GM19351 (cell line): ENCODE measurements around the gene AKAP6.

Experiments used
- ATAC-seq: cut with Tn5 transposase; IDR thresholded peaks from one replicate; pipeline ENCODE4 v1.9.1; 2021; ENCODE audit warnings: mild to moderate bottlenecking, moderate library complexity; ENCODE audit not compliant: unreplicated experiment

AKAP6 gene

DNA sequence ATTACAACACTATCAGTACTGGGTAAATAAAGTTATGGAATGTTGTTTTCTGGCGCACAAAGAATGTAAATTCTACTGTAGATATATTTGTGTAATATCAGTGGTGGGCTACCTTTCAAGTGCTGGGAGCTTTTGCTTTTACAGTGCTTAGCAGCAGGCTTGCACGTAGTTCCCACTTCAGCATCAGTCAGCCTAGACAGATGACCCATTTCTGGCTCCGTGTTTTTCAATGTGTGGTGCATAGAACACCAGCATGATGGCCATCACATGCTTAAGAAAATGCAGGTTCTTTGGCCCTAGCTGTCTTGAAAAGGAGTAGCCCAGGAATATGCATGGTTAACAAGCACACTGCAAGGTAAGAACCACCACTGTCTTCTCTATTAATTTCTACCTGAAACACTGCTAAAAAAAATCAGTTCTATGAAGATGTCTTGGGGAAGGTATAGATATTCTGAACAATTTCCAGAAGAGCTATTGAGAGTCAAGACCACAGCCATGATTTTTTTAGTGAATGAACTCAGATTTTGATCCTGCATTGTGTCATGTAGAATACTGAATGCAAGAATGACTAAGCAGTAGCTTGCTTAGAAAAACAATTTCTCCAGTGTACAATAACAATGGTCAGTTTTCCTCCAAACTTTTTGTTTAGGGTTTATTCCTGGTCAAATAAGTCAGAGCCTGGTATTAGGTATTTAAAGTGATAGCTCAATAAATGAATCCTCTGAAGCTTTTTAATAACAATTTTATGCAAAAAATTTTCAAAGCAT, 195.7 kb downstream of the AKAP6 start:
- no peak for ATAC-seq

DNA sequence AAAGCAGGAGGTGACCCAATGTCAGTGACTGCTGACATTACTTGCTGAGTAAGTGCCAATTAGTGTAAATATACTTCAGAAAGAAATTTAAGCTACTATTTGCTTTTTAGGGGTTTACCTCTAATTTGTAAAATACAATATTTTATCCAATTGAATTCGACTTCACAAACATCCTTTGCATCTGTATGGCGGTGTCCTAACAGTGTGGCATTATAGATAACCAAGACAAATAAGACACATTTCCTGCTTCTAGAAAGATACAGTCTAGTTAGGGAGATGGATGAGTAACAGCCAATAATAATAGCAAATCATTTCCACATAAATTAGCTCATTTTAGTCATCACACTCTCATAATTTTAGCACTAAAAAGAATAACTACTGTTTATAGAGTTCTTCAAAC, 196.5 kb downstream of the AKAP6 start:
- ATAC-seq: no peak

DNA sequence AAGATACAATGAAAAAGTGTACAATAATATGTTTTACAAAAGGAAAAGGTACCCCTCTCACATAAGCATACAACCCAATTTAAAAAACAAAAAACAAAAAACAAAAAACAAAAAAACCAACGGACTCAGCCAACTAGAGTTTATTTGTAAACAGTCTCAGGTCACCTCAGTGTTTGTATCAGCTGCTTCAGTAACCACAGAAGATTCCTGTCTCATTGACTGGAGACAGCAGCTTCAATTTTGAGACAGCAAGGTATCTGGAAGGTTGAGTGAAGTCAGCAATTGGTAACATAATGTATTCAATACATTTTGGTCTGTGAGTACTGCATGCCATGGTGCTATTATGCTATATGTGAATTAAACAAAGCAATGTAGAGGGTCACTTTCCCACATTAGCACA, 201.7 kb downstream of the AKAP6 start:
- ATAC-seq: no peak

DNA sequence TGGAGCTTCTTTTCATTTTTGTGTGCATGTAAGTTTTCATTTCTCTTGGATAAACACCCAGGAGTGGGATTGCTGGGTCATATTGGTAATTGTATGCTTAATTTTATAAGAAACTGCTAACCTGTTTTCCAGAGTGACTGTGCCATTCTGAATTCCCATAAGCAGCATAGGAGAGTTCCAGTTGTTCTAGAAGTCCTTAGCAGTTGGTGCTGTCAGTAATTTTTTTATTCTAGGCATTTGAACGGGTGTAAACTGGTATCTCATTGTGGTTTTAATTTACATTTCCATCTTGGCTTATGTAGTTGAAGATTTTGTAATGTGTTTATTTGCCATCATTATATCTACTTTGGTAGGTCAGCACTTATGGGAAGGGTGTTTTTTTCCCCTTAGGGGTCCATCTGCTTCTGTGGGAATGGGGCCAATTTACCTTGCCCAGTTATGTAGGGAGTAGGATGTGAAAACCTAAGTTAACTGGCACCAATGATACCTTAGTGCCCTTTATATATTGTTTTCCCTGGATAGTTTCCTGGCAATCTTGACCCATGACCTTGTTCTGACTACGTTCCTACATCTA, 202.9 kb downstream of the AKAP6 start:
- ATAC-seq: no peak

GRCh38 chr14:32534145-32534544, 205.0 kb downstream of the AKAP6 start:
- ATAC-seq: no peak

GRCh38 chr14:32536175-32536574, 207.1 kb downstream of the AKAP6 start:
- no peak for ATAC-seq

DNA sequence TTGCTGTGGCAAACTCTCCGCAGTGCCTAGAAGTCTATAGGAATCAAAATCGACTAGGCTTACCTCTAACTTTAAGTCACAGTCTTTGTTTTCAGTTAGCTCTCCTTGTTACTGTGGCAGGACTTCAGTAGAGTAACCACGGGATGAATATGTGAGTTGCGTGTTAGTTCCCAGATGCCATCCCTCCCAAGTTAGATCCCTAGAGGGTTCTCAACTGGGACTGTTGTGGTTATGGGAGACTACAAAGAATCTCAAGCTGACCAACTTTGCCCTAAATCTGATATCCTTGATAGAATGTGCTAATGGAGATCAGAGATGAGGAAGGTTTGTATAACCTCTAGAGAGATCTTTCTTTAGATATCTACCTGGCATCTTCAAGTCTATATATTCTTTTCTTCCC, 208.1 kb downstream of the AKAP6 start:
- ATAC-seq: no peak

- ATAC-seq: peak; percentile 53
Observed at GRCh38 chr14:32542507-32542906, 213.4 kb downstream of the AKAP6 start.

- no peak for ATAC-seq
Observed at GRCh38 chr14:32545095-32545494, 216.0 kb downstream of the AKAP6 start.

- ATAC-seq: no peak
Observed at GRCh38 chr14:32545506-32546210, 216.6 kb downstream of the AKAP6 start.

DNA sequence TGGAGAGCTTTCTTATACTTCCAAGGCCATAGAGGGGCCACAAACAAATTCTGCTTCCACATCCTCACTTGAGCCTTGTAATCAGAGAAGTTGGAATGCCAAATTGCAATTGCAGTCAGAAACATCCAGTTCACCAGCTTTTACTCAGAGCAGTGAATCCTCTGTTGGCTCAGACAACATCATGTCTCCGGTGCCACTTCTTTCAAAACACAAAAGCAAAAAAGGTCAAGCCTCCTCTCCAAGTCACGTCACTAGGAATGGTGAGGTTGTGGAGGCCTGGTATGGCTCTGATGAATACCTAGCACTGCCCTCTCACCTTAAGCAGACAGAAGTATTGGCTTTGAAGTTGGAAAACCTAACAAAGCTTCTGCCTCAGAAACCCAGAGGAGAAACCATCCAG, 217.1 kb downstream of the AKAP6 start:
- ATAC-seq: no peak

GRCh38 chr14:32552766-32553165, 223.7 kb downstream of the AKAP6 start:
- no peak for ATAC-seq

DNA sequence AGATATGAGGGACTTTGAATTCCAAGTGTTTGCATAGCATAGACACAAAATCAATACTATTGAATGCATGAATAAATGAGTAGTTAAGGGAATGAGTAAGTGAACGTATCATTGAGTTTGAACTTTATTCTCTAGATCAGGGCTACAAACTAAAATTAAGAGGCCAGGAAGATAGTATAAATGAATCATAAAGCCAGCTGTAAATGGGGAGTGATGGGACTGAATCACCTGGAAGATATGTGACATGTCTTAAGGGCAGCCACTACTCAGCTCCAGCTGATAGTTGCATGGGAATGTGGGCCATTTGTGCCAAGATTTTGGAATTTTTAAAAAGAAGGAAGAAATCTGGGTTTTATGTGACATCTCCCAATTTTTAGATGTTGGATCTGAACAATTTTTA, 229.9 kb downstream of the AKAP6 start:
- ATAC-seq: no peak

DNA sequence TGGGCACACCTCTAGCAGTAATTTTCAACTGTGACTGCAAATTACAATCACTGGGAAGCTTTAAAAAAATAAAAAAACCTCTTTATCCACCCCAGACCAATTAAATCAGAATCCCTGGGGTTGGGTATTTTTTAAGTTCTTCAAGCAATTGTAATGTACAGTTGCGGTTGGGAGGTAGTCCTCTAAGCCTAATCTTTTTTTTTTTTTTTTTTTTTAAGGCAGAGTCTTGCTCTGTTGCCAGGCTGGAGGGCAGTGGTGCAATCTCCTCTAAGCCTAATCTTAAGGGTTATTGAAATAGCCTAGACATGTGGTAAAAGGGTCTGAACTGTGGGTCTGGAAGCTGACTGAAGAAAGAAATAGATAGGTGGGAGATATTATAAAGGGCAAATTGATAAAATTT, 230.5 kb downstream of the AKAP6 start:
- ATAC-seq: no peak

- peak; percentile 80 for ATAC-seq
Observed at GRCh38 chr14:32560209-32560857, 231.2 kb downstream of the AKAP6 start.

DNA sequence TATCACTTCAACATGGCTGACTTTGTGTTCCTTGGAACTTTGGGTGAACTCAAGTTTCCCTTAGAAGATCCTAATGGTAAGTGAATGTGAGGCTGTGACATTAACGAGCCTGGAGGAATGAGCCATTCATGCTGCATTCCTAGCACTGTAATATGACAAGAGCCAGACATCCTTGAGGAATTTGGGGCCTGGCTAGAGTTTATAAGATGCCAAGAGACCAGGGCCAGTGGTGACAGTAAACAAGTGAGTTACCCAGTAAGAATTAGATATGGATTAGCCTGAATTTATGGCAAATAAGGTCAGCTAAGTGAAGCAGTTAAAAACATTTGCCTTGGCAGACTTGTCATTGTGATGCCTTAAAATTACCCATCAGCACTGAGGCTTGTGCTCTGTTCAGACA, 232.4 kb downstream of the AKAP6 start:
- ATAC-seq: no peak

GRCh38 chr14:32564596-32564995, 235.5 kb downstream of the AKAP6 start:
- no peak for ATAC-seq

GRCh38 chr14:32565256-32565655, 236.2 kb downstream of the AKAP6 start:
- no peak for ATAC-seq

GRCh38 chr14:32567543-32568384, 238.7 kb downstream of the AKAP6 start:
- no peak for ATAC-seq

DNA sequence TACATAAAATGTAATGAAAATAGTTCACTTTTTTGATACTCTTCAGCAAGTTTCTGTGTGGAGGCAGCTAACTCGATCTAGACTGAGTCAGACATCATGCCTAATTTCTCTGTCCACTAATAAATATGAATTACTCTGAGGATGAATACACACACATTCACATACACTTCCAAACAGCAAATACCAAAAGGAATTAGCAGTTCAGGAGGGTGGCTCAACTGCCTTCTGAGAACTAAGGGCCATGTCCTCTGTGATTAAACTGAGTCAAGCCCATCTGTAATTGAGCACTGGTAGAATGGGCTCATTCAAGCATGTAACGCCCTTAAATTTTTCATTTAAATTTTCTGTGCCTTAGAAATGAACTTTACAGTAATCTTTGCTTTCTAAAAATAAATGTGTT, 242.5 kb downstream of the AKAP6 start:
- ATAC-seq: no peak
